HG03066 (cell line): Measurements from ENCODE around the gene PSMD4.
"Not testable (repeated sequence)": the region's sequence is repeated elsewhere in the genome, so short reads cannot be mapped to it uniquely, and the experiment has no call there.

Source experiments
- ATAC-seq: cut with Tn5 transposase; IDR thresholded peaks from one replicate; pipeline ENCODE4 v1.9.1; 2021; ENCODE audit warnings: low read depth; ENCODE audit not compliant: unreplicated experiment

Gene PSMD4

DNA sequence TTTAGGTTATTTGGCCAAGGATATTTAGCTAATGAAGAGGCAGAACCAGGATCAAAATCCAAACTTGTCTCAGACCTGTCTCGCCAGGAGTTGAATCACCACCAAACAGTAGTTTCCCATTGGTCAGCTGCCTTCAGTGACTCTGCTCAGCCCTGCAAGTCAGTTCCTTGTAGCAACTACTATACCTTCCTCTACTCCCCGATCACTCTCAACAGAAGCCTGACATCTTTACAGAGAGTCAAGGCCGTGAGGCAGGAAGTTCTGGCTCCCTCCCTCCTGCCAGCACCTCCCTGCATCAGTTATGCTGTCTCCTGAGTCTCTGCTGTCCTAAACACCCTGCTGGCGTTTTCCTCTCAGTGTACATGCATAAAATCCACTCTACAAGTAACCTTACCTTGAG, 13.2 kb downstream of the PSMD4 start:
- no peak for ATAC-seq

DNA sequence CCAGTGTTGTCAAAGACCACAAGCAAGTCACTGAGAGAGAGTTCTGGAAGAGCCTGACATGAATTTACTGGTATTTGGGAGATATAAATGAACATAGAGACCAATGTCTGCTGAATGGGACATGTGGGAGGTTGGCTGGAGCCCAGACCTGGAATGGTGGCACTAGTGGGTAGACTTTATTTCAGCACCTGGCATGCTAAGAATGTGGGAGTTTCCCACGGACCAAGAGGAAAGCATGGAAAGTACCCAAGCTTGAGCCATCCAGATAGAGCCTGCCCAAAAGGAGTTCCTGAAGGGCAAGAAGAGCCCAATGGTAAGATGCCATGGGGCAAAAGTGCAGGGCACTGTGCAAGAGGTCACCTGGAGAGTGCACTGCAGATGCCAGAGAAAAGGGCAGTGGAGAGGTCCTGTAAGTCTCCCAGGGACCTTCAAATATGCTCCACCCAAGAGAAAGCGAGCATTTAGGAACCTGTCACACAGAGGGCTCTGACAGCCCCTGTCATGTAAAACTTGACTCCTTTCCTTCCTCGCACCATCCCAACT, 19.5 kb downstream of the PSMD4 start:
- no peak for ATAC-seq

DNA sequence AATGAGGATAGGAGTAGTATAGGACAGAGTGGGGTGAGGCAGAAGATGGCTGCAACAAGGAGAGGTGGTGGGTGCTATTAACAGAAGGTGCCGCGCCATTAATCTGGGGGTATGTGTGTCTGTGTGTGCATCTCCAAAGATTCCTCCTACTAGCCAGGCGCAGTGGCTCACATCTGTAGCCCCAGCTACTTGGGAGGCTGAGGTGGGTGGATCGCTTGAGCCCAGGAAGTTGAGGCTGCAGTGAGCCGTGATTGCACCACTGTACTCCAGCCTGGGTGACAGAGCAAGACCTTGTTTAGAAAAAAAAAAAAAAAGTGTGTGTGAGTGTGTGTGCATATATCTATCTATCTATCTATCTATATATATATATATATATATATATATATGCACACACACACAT, 20.8 kb downstream of the PSMD4 start:
- not testable (repeated sequence) for ATAC-seq

DNA sequence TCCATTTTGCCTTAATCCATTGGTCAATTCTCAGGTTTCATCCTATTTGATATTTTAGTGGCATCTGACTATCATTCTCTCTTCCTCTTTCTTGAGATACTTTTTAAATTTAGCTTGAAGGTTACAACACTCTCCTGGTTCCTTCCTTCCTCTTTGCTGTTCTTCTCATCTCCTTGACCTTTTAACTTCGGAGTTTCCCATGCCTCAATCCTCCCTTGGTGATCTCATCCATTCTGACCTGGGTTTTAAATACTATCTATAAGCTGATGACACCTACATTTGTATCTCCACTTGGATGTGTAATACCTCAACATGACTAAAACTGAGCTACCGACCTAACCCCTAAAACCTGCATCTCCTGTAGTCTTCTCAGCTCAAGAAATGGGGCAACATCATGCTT, 22.7 kb downstream of the PSMD4 start:
- ATAC-seq: no peak

DNA sequence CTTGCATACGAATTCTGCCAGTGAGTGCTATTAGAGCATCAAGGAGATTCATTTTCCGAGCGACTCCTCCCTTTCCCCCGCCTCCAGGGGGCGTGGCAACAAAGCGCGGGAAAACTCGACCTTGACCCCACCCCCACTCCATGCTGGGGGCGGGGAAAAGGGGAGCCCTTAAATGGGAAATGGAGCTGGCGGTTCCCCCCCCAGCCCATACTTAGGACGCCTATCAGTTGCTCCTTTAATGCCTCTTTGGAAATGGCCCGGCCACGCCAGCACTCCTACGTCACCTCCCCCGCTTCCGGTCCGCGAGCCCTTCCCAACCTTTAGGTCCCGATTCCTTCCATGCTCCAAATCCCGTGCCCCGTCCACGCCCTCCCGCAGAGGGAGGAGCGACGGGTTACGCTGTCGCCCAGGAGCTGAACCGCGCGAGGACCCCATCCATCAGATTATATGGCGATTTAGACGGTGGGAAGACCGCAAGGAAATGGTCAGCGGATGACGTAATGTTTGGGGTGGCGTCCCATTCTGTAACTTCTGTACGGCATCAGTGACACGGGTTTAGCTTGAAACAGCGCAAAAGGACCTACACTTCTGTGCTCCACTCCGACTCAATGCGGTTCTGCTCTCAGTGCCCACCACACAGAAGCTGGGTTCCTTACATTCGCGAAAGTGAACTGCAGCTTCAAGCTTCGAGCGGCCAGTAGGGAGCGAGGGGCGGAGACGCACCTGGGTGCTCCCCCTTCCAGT, 26.9 kb downstream of the PSMD4 start:
- ATAC-seq: peak; percentile 37

DNA sequence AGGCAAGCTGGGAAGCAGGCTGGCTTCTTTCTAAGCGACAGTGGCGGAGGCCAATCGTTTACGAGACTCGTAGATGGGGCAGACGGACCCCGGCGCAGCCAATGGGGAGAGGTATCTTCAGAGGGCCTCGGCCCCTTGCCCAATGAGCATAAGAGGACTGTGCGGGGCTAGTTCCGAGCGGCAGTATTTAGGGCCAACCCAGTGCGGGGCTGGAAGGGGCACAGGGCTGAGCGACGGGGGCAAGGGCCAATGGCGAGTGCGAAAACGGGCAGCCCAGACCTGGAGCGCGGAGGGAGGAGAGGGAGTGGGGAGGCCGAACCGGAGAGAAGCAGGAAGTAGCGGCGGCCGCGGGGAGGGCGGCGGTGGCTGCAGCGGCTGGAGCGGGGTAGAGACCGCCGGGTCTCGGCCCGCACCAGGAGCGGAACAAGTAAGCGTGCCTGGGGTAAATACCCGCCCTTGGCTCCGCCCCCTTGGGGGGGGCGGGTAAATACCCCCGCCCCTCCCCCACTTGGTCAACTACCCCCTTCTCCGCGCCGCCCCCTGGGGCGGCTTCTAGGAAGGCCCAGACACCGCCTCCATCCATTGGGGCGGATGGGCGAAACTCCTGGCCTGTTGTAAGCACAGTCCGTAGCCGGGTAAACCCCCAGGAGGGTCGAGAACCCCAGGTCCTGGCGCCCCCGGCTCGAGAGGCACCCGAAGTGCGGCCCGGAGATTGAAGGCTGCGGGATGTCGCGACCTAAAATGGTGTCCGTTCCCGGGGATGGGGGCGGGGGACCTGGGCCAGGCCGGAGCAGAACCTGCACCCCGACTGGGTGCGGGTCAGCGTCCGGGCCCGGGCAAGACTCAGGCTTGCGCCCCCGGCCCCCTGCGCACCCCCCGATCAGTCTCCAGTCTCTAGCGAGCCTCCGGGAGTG, 27.7 kb downstream of the PSMD4 start, which contains the start of gene ZNF687:
TSS of gene ZNF687 (plus strand) at position 331 of the 914 bp plus-strand sequence. CDS start 3,993 bp downstream, outside the sequence.
- ATAC-seq: peak; percentile 90

DNA sequence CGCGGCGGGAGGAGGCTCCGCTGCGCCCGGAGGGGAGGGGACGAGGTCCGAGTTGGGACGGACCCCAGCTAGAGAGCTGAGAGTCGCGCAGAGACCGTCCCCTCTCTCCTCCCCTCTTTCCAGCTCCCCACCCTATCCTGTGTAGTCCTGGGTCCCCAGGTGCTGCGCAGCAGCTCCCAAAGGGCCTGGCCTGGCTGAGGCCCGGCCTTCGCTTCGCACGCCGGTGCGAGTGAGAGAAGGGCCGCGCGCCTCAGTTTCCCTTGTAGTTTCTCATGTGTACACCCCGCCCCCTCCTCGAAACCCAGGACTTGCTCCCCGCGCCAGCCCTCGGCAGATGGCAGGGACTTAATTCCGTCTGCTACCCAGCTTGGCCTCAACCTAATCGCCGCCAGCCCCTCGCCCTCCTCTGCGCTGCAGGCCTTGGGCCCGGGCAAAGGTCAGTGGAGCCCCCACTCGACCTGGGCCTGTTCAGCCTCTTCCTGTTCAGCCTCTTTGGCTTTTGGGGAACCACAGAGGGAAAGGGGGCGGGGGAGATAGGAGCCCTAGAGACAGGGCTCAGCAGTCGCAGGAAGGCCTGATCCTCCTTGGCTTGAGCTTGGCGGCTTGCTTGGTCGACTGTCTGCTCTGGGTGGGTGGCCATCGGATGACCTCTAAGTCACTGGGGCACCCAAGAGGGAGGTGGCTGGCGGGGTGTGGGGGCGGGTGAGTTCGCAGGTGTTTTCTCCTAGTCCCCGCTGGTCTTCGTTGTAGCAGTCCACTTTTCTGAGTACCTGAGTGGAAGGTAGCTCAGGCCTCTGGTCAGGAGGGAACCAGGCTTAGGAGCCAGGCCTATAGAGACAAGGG, 28.6 kb downstream of the PSMD4 start:
- ATAC-seq: no peak

DNA sequence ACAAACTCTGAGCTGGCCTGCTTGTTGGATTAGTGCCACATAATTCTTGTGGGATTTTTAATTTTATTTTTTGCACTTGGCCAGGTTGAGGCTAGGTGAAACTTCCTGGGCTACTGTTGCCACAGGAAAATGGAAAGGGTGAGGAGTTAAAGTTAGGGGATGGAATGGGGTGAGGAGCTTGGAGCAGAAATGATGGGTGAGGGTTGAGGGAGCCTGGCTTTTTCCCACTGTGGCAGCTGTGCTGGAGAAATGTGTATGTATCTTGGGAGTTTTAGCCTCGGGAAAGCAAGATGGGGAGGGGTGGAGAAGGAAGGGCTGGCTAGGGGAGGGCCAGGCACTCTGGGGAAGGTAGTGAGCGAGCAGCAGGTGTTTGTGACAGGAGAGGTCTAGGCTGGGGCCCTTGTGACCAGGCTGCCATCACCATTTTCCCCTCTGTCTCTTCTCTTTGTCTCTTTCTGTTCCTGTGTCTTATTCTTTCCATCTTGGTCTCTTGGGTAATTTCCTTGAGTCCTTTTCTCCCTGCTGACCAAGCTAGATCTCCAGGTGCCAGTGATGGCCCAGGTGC, 29.6 kb downstream of the PSMD4 start:
- no peak for ATAC-seq

DNA sequence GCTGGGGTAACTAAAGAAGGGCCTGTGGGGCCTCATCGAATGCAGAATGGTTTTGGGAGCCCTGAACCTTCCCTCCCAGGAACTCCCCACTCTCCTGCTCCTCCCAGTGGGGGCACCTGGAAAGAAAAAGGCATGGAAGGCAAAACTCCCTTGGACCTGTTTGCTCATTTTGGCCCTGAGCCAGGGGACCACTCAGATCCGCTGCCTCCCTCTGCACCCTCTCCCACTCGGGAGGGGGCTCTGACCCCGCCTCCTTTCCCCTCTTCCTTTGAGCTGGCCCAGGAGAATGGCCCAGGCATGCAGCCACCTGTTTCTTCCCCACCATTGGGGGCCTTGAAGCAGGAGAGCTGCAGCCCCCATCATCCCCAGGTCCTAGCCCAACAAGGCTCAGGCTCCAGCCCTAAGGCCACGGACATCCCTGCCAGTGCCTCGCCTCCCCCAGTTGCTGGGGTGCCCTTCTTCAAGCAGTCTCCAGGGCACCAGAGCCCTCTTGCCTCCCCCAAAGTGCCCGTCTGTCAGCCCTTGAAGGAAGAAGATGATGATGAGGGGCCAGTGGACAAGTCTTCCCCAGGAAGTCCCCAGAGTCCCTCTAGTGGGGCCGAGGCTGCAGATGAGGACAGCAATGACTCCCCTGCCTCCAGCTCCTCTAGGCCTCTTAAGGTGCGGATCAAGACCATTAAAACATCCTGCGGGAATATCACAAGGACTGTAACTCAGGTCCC, 32.2 kb downstream of the PSMD4 start:
- no peak for ATAC-seq

DNA sequence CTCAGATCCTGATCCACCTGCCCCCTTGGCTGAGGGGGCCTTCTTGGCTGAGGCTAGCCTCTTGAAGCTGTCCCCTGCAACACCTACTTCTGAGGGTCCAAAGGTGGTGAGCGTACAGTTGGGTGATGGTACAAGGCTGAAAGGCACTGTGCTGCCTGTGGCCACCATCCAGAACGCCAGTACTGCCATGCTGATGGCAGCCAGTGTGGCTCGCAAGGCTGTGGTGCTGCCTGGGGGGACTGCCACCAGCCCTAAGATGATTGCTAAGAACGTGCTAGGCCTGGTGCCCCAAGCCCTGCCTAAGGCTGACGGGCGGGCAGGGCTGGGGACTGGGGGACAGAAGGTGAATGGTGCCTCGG, 32.8 kb downstream of the PSMD4 start:
- ATAC-seq: no peak

DNA sequence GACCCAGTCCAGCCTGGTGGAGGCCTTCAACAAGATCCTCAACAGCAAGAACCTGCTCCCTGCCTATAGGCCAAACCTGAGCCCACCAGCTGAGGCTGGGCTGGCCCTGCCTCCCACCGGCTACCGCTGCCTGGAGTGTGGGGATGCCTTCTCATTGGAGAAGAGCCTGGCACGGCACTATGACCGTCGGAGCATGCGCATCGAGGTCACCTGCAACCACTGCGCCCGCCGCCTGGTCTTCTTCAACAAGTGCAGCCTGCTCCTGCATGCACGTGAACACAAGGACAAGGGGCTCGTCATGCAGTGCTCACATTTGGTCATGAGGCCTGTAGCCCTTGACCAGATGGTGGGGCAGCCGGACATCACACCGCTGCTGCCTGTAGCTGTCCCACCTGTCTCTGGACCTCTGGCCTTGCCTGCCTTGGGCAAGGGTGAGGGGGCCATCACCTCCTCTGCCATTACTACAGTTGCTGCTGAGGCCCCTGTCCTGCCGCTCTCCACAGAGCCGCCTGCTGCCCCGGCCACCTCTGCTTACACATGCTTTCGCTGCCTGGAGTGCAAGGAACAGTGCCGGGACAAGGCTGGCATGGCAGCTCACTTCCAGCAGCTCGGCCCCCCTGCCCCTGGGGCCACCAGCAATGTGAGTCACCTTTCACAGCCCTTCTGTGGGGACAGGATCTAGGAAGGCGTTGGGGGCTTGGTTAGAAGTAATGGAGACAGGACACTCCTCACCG, 33.4 kb downstream of the PSMD4 start:
- no peak for ATAC-seq

DNA sequence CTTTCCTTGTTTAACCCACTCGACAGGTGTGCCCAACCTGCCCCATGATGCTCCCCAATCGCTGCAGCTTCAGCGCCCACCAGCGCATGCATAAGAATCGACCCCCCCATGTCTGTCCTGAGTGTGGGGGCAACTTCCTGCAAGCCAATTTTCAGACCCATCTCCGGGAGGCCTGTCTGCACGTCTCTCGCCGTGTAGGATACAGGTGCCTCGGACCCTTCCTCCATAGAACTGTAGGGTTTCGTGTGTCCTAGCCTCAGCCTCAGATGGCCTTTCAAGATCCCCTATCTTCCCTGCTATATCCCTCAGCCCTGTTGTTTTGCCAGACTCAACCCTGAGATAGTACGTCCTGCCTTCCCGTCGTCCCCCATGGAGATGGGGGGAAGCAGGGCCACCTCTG, 34.0 kb downstream of the PSMD4 start:
- no peak for ATAC-seq

DNA sequence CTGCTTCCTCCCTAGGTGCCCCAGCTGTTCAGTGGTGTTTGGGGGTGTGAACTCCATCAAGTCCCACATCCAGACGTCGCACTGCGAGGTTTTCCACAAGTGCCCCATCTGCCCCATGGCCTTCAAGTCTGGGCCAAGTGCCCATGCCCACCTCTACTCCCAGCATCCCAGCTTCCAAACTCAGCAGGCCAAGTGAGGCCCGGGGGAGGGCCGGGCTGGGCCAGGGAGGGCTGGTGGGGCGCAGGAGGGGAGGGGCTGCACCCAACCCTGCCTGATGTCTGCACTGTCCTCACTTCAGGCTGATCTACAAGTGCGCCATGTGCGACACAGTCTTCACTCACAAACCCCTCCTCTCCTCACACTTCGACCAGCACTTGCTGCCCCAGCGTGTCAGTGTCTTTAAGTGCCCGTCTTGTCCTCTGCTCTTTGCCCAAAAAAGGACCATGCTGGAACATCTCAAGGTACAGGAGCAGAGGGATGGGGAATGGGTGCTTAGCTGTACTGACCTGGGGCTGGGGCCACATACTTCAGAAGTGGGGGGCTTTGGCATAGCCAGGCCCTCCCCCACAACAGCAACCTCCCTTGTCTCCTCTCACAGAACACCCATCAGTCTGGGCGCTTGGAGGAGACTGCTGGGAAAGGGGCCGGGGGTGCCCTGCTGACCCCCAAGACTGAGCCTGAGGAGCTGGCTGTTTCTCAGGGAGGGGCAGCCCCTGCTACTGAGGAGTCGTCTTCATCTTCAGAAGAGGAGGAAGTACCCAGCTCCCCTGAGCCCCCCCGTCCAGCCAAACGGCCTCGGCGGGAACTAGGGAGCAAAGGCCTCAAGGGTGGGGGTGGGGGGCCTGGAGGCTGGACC, 34.8 kb downstream of the PSMD4 start:
- no peak for ATAC-seq

DNA sequence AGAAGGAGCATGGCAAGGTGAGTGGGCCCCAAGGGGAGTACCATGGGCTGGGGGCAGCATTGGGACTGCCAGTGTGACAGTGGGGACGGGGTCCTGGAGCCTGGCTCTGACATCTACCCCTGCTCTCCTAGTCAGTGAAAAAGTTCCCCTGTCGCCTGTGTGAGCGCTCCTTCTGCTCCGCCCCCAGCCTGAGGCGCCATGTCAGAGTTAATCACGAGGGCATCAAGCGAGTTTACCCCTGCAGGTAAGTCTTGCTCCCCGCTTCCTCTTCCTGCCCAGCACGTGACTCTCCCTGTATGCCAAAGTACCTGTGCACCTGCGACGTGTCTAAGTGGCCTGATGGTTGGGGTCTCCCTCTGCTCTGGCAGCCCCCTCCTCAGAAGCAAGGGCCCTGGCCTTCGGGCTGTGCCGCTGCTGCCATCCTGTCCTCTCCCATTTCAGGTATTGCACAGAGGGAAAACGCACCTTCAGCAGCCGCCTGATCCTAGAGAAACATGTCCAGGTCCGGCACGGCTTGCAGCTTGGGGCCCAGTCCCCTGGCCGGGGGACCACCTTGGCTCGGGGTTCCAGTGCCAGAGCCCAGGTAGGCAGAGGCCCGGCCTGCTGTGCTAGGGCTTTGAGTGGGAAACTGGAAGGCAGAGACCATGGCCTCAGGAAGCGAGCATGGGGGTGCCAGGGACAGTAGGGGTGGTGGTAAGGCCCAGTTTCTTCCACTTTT, 35.6 kb downstream of the PSMD4 start:
- no peak for ATAC-seq

DNA sequence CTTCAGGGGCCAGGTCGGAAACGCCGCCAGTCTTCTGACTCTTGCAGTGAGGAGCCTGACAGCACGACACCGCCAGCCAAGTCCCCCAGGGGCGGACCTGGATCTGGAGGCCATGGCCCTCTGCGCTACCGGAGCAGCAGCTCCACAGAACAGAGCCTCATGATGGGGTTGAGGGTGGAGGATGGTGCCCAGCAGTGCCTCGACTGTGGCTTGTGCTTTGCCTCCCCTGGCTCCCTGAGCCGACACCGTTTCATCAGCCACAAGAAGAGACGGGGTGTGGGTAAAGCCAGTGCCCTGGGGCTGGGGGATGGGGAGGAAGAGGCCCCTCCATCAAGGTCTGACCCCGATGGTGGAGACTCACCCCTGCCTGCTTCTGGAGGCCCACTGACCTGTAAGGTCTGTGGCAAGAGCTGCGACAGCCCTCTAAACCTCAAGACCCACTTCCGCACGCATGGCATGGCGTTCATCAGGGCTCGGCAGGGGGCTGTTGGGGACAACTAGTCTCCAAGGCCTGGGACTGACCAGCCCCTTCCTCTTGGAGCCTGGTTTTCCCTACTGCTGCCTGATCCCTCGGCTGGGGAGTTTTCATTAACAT, 36.3 kb downstream of the PSMD4 start:
- ATAC-seq: no peak

DNA sequence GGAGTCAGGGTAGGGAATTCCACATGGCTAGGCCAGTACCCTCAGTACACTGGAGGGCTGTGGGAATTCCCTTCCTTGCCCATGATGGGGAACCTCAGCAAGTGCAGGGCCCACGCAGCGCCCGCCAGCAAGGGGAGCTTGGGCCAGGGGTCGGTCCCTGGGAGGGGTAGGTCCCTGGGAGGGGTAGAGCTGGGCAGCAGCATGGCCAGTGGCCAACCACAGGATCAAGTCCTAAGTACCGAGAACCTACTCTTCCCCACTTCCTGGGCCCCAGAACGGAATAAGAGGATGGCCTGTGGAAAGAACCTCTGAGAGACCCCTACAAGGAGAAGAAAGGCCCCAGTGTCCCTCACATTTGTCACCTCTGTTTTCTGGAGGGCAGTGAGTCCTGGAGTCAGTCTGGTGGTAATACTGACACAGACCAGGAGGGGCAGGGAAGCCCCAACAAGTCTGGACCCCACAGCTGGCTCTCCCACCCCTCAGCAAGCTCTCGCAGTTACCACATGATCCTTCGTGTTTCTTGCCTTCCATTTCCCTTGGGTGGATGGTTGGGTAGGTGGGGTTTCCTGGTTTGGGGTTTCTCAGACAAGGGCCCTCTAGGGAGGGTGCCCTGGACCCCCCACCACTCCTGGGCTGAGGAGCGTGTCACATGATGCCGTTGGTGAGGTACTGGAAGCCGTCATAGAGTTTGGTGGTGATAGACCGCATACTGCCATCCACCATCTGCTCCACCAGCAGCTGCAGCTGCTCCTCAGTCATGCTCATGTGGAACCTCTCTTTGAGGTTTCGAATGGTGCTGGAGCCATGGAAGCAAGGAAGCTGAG, 37.9 kb downstream of the PSMD4 start:
- ATAC-seq: no peak
